A172 (cell line): ENCODE measurements around the gene ANKRD13A. TPM values are rescaled to one million over a fixed set of nuclear protein-coding genes. Genes with fewer than 3 reads are reported as not detected.
"Not testable (repeated sequence)": the region's sequence is repeated elsewhere in the genome, so short reads cannot be mapped to it uniquely, and the experiment has no call there.

Experiments
- DNase-seq: peaks from one replicate; pipeline ENCODE4 v3.0.0-alpha.2; 2015; ENCODE audit warnings: low spot score
- total RNA-seq: library from RNA; depleted of rRNA; stranded (reverse); fragments of >200 nt; shearing (Covaris generic); gene quantifications from 2 replicates; pipeline ENCODE4 v1.2.3, GENCODE V29; 2014; rRNA removed

Gene ANKRD13A
- total RNA-seq, 1 experiment from 2014 or later, result 155 TPM

- no peak for DNase-seq
Observed at GRCh38 chr12:110077800-110078199, 78.6 kb downstream of the ANKRD13A start.

- no peak for DNase-seq
Observed at GRCh38 chr12:110079477-110080400, 80.5 kb downstream of the ANKRD13A start.

DNA sequence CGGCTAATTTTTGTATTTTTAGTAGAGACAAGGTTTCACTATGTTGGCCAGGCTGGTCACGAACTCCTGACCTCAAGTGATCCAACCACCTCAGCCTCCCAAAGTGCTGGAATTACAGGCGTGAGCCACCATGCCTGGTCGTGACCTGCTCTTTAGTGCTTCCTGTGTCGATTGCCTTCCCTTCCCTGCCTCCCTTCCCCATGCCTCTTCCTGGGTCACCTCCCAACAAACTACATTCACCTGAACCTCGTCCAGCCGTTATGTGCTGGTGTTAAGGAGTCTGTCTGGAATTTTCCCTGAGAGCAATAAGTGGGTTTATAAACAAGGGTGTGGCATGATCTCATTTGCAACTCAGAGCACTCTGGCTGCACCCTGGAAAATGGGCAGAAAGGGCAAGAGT is 81.2 kb downstream of the ANKRD13A start:
- DNase-seq, result no peak

GRCh38 chr12:110084314-110085015 is 85.2 kb downstream of the ANKRD13A start:
- DNase-seq, result no peak

DNA sequence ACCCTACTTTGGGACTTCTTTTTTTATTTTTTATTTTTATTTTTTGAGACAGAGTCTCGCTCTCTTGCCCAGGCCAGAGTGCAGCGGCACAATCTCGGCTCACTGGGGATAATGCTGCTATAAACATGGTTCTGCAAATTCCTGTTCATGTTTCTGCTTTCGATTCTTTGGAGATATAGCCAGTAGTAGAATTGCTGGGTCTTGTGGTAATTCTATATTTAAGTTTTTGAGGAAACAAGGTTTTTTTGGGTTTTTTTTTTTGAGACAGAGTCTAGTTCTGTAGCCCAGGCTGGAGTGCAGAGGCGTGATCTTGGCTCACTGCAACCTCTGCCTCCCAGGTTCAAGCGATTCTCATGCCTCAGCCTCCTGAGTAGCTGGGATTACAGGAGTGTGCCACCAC is 89.0 kb downstream of the ANKRD13A start:
- not testable (repeated sequence) for DNase-seq

DNA sequence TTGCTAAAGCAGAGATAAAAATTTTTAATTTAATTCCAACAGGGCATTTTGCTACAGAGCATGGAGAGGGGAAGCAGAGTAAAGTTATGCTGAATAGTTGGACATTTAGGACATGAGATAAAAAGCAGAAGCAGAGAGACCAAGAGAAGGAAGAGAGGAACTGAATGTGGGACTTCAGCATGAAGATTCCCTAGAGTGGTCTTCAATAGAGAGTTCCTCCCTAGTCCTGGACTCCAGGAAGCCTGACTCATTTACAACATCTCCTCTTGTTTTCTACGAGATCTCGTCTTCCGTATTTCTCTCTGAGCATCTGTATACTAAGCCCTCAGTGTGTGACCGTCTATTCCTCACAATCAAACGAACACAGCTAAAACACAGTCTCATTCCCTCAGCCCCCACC is 89.7 kb downstream of the ANKRD13A start:
- no peak for DNase-seq

Other genes with a start within 250 kb of the ANKRD13A start
- gene TRPV4, start 166.0 kb upstream of the ANKRD13A start, total RNA-seq, result not detected in 2 replicates
- 37.9 and 39.1 TPM in 2 replicates for gene GLTP, start 118.9 kb upstream of the ANKRD13A start, total RNA-seq
- 17.6 and 21.9 TPM in 2 replicates for gene TCHP, start 99.2 kb upstream of the ANKRD13A start, total RNA-seq
- 30.2 and 30.3 TPM in 2 replicates for gene GIT2, start 3.1 kb upstream of the ANKRD13A start, total RNA-seq
- 12.9 and 18.3 TPM in 2 replicates for gene C12orf76, start 49.1 kb downstream of the ANKRD13A start, total RNA-seq
- 32.8 and 34.8 TPM in 2 replicates for gene IFT81, start 124.9 kb downstream of the ANKRD13A start, total RNA-seq